ENCODE results near the gene MIOS. TPM values are rescaled to one million over a fixed set of nuclear protein-coding genes. Genes with fewer than 3 reads are reported as not detected.

Gene MIOS
- polyA plus RNA-seq, 3 donors = 18.3 to 32.6 (median 20.2) TPM

DNA sequence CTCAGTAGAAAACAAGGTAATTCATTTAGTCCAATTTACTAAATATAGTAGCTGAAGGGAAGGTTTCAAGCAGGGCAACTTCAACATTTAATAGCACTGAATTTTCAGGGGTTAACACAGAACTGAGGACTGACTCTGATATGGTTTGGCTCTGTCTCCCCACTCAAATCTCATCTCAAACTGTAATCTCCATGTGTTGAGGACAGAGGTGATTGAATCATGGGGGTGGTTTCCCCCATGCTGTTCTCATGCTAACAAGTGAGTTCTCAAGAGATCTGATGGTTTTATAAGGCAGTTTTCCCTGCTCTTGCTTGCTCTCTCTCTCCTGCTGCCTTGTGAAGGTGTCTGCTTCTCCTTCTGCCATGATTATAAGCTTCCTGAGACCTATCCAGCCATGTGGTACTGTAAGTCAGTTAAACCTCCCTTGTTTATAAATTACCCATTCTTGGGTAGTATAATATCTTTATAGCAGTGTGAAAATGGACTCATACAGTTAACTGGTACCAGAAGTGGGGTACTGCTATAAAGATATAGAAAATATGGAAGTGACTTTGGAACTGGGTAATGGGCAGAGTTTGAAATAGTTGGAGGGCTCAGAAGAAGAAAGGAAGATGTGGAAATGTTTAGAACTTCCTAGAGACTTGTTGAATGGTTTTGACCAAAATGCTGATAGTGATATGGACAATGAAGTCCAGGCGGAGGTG lies 64.1 kb downstream of the MIOS start:
- H3K4me3 Mint-ChIP-seq = no peak overlapping the region
- no peak overlapping the region for H3K4me3 ChIP-seq (replicated peaks in 1 of 3; ENCODE audit: low read depth in 2 of 3, low read length in 3 of 3)
- H2AFZ ChIP-seq (ENCODE audit: insufficient read depth, low read depth, low read length, poor library complexity, severe bottlenecking) = no peak overlapping the region
- H3K27ac Mint-ChIP-seq = no peak overlapping the region
- no peak overlapping the region for H3K9ac ChIP-seq (ENCODE audit: insufficient read depth, low read length, poor library complexity, severe bottlenecking)
- 100% methylated on average over 1 of the region's 1 CpG for WGBS (ENCODE audit: insufficient coverage)
- TF ChIP-seq, protein P1, sequence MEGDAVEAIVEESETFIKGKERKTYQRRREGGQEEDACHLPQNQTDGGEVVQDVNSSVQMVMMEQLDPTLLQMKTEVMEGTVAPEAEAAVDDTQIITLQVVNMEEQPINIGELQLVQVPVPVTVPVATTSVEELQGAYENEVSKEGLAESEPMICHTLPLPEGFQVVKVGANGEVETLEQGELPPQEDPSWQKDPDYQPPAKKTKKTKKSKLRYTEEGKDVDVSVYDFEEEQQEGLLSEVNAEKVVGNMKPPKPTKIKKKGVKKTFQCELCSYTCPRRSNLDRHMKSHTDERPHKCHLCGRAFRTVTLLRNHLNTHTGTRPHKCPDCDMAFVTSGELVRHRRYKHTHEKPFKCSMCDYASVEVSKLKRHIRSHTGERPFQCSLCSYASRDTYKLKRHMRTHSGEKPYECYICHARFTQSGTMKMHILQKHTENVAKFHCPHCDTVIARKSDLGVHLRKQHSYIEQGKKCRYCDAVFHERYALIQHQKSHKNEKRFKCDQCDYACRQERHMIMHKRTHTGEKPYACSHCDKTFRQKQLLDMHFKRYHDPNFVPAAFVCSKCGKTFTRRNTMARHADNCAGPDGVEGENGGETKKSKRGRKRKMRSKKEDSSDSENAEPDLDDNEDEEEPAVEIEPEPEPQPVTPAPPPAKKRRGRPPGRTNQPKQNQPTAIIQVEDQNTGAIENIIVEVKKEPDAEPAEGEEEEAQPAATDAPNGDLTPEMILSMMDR (IDR thresholded peaks at IDR 0.05) = no peak
- intact Hi-C loops (cut with micrococcal nuclease) = no loop called here
- no peak for DNase-seq
- H3K4me1 Mint-ChIP-seq = no peaks in the 10 kb centered on the region
- no peak overlapping the region for H3K27ac ChIP-seq (ENCODE audit: low read depth in 1 of 2, low read length in 2 of 2)
- no peaks in the 10 kb centered on the region for H3K4me1 ChIP-seq (ENCODE audit: control insufficient read depth in 1 of 2, insufficient read depth in 2 of 2, low read length in 2 of 2)
- H3K36me3 ChIP-seq (replicated peaks in 1 of 2; ENCODE audit: control insufficient read depth in 1 of 2, insufficient read depth in 2 of 2, low read length in 2 of 2) = peaks cover 4% of the 10 kb centered on the region in 2 donors
- peaks cover 12 to 26% (median 17%) of the 10 kb centered on the region in 7 donors for H3K9me3 Mint-ChIP-seq
- H3K79me2 ChIP-seq (ENCODE audit: insufficient read depth, low read length) = no peaks in the 10 kb centered on the region
- H3K4me2 ChIP-seq (replicated peaks; ENCODE audit: extremely low read depth, low read length, poor library complexity, severe bottlenecking) = no peak overlapping the region
- H3K9me3 ChIP-seq (replicated peaks in 1 of 2; ENCODE audit: control insufficient read depth in 1 of 2, insufficient read depth in 1 of 2, low read length in 2 of 2) = peaks cover 10 to 14% of the 10 kb centered on the region in 2 donors
- H3K36me3 Mint-ChIP-seq = peaks cover 0 to 2% of the 10 kb centered on the region in 2 donors
- H3K27me3 Mint-ChIP-seq (ENCODE audit: low read depth in 3 of 3) = no peaks in the 10 kb centered on the region
- H3K27me3 ChIP-seq (ENCODE audit: control insufficient read depth in 2 of 2, insufficient read depth in 2 of 2, low read length in 2 of 2) = no peaks in the 10 kb centered on the region
- no peaks in the 10 kb centered on the region for H4K20me1 ChIP-seq (ENCODE audit: insufficient read depth, low read length)

DNA sequence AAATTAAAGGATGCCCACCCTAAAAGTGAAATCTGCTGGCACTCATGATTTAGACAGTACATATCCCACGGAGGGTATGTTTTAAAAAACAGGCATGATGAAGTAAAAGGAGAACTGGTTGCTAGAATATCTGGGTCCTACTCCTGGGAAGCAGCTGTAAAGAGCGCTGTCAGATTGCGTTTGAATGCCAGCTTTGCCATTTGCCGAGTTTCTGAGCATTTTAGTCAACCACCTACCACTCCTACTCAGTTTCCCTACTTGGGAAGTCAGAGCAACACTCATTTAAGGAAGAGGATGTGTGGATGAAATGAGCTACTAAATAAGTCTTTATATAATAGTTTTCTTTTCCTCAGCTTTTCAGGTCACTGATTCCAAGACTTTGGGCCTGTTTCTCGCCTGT lies 72.7 kb downstream of the MIOS start:
- H4K20me1 ChIP-seq (ENCODE audit: insufficient read depth, low read length) = no peaks in the 10 kb centered on the region
- Mint-ChIP-seq H3K27ac (peak overlapping the region; percentile 38 to 98 (median 97)), H3K4me3 (peak overlapping the region; percentile 94 to 98), H3K36me3 (peaks cover 9 to 18% of the 10 kb centered on the region in 2 donors), H3K4me1 (peaks cover 24% of the 10 kb centered on the region), H3K9me3 (peaks cover 0 to 5% (median 0%) of the 10 kb centered on the region in 7 donors), H3K27me3 (ENCODE audit: low read depth in 3 of 3) (peaks cover 0 to 2% (median 0%) of the 10 kb centered on the region in 3 donors)
- H3K9me3 ChIP-seq (replicated peaks in 1 of 2; ENCODE audit: control insufficient read depth in 1 of 2, insufficient read depth in 1 of 2, low read length in 2 of 2) = no peaks in the 10 kb centered on the region
- H3K4me2 ChIP-seq (replicated peaks; ENCODE audit: extremely low read depth, low read length, poor library complexity, severe bottlenecking) = peak overlapping the region; percentile 88
- DNase-seq = no peak
- peak overlapping the region; percentile 78 for H3K9ac ChIP-seq (ENCODE audit: insufficient read depth, low read length, poor library complexity, severe bottlenecking)
- peaks cover 8 to 16% of the 10 kb centered on the region in 2 donors for H3K36me3 ChIP-seq (replicated peaks in 1 of 2; ENCODE audit: control insufficient read depth in 1 of 2, insufficient read depth in 2 of 2, low read length in 2 of 2)
- H3K27ac ChIP-seq (ENCODE audit: low read depth in 1 of 2, low read length in 2 of 2) = peak overlapping the region in 1 of 2 donors; percentile 90
- intact Hi-C loops (cut with micrococcal nuclease) = no loop called here
- H2AFZ ChIP-seq (ENCODE audit: insufficient read depth, low read depth, low read length, poor library complexity, severe bottlenecking) = peak overlapping the region; percentile 97
- H3K4me3 ChIP-seq (replicated peaks in 1 of 3; ENCODE audit: low read depth in 2 of 3, low read length in 3 of 3) = peak overlapping the region in 2 of 3 experiments; percentile 78 to 92
- WGBS (ENCODE audit: insufficient coverage) = no CpG with 5 or more reads among the region's 5 CpGs
- TF ChIP-seq, protein P1 (IDR thresholded peaks at IDR 0.05) = no peak
- H3K4me1 ChIP-seq (ENCODE audit: control insufficient read depth in 1 of 2, insufficient read depth in 2 of 2, low read length in 2 of 2) = peaks cover 17 to 20% of the 10 kb centered on the region in 2 donors
- H3K27me3 ChIP-seq (ENCODE audit: control insufficient read depth in 2 of 2, insufficient read depth in 2 of 2, low read length in 2 of 2) = no peaks in the 10 kb centered on the region
- peaks cover 34% of the 10 kb centered on the region for H3K79me2 ChIP-seq (ENCODE audit: insufficient read depth, low read length)
